NOMO-1 (cell line): ENCODE data around the gene ERN1.

Experiments
- DNase-seq, 2 experiments: peaks; one replicate each; lab custom pipeline; 2025; ENCODE audit not compliant: unreplicated experiment in 2 of 2; lab: John Stamatoyannopoulos, UW

Gene ERN1

DNA sequence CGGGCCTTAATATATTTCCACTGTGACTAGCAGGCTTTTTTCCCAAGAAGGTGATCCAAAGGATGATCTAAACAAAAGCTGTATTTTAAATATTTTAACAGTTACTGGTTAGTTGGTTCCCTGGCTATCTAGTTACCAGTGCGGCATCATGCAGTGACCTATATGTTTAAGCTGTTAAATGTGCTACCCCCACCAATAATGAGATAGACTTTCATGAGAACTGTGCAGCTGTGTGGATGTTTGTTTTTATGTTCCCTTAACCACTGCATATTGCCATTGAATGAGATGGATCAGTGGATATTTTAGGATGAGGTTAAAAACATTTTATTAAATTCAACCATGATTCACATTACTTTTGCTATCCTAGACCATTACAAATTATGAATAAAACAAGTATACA lies 16.9 kb downstream of the ERN1 start:
- DNase-seq = no peak

DNA sequence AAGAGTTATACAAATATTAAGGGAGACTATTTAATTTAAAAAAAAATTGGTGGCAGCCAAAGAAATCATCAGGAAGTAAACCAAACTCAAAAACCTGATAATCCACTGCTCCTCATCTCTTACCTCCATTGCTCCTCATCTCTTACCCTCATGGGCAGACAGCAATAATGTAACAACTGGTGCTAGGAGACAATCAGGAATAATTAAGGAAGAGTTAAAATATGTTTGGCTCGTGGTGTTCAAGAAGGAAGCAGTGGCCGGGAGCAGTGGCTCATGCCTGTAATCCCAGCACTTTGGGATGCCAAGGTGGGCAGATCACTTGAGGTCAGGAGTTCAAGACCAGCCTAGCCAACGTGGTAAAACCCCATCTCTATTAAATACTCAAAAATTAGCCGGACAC lies 18.1 kb downstream of the ERN1 start:
- no peak for DNase-seq

DNA sequence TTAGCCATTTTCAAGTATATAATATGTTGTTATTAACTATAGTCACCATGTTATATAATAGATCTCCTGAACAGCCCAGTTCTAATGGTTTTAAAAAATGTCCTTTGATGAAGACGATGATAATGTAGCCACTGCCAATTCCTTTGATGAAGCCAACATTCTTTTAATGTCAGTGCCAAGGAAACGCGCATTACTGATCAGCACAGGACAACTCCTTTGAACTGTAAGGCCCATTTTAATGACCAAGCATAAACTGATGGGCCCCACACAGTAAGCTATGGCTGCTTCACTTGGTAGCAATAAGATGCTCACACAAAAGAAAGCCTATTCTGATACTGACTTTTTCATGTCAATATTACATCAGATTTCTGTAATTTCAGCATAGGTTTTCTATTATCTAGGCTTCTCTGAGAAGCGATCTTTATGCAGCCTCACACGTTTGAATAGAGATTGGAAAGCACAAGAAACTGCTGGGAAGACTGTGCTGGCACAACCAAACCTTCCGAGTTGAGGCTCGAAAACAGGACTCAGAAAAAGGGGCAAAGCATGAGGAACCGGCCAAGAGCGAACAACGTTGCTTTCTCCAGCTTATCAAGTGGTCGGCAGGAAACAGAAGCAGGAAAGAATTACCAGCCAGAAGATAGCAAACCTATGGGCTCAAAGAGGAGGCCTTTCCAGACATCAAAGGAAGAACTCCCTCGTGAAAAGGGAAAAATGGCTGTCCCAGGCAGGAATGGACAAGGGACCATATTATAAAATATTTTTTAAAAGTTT lies 19.4 kb downstream of the ERN1 start:
- no peak for DNase-seq

DNA sequence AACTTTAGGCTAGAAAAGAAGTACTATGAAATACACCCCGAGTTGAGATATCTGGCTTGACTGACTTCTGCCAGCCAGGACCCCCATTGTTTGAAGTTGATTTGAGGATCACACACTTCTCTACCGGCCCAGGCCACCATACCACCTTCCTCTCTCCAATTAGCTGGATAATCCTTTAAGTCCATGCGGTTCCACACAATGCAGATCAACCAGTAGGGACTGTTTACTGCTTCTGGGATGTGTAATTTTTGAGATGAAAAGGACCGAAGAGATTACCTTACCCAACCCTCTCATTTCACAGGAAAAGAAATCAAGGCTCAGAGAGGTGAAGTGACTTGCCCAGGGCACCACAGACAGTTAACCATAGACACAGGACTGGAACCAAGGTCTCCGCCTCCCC lies 20.5 kb downstream of the ERN1 start:
- no peak for DNase-seq

DNA sequence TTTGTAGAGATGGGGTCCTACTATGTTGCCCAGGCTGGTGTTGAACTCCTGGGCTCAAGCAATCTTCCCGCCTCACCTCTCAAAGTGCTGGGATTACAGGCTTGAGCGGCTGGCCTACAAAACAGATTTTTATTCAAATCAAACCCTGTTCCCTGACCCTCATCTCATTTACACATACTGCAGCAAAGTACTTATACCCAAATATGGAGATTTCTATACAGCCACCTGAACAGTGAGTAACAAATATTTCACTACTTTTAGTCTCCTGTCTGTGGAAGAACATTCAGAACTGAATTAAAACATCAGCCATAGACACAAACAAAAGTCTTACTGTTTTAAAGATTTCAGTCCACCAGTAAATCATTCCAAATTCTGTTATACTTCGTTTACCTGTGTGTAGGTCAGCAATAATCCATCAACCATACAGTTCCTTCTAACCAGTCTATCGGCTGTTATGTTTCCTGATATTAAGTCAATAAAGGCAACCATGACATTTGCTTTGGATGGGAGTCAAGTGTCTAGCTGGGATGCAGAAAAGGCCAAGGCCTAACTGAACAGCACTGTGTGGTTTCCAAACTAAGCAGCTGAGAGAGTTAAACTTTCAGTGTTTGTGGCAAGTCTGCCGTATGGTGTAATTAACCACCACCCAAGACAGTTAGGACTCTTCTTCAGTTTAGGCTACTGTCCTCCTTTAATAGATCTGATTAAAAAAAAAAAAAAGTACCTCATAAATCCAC lies 22.3 kb downstream of the ERN1 start:
- DNase-seq = peak in 1 of 2 experiments; percentile 11

DNA sequence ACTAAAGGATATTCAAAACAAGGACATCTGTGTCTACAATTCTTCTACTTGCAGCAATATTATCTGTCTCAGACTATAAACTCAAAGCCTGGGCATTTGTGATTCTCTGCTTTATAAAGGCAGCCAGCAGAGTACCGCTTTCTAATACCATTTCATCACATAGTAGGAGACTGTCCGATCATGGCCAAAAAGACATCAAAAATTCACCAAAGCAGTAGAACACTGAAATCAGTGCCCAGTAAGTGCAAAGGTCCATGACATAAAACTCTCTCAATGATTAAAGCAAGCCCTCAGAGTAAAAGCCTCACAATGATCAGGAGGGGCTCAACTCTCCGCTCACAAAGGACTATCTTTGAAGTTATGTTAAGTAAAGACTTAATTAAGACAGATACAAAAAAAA lies 23.0 kb downstream of the ERN1 start:
- no peak for DNase-seq

DNA sequence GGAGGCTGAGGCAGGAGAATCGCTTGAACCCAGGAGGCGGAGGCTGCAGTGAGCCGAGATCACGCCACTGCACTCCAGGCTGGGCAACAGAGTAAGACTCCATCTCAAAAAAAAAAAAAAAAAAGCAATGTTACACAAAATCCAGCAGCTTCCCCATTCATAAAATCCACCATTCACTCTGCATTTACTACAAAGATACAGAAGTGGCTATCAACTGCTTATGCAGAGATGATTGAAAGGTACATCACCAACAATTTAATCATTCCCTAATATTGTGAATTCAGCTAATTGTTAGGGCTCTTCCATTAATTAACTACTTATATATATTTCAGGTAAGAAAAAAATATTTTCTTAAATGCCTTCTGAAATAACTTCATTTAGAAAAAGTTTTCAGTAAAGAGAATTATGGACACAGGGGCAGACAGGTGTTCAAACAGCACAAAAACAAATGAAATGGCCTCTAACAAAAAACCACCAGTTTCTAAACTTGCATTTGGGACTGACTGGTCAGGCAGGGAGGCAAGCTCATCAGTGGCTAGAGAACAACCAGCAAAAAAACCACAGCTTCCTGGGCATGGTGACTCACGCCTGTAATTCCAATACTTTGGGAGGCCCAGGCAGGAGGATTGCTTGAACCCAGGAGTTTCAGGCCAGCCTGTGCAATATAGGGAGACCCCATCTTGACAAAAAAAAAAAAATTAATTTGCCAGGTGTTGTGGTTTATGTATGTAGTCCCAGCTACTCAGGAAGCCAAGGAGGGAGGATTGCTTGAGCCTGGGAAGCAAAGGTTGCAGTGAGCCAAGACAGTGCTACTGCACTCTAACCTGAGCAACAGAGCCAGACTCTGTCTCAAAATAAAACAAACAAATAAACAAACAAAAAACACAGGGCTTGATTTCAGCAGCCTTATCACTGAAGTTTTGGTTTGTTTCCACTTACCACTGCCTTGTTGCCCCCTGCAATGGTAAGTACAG lies 26.3 kb downstream of the ERN1 start:
- peak; percentile 11 to 50 for DNase-seq

DNA sequence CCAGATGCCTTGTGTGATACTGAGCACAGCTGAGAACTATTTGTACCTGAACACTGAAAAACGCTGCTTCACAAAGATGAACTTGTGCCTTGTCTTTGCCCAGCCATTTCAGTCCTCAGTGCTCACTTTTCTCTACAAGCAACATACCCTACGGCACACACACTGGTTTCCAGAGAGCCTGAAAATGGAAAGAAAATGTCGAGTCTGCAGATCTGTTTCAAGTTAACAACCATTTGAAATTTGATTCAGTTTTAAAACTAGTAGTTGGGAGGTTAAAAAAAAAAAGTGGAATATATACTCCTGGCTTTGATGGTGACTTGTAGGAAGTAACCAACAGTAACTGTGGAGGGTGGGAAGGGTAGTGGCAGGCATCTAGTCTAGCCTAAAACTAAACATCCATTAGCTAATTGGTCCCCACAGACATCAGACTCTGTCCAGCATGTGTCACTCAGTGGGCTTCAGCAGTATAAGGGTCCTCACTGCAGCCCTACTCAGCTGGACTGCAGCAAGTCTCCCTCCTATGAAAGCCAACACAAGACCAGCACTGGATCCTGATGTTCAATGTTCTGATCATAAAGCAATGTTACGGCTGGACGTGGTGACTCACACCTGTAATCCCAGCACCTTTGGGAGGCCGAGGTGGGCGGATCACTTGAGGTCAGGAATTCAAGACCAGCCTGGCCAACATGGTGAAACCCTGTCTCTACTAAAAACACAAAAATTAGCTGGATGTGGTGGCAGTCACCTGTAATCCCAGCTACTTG lies 27.1 kb downstream of the ERN1 start:
- DNase-seq = no peak

DNA sequence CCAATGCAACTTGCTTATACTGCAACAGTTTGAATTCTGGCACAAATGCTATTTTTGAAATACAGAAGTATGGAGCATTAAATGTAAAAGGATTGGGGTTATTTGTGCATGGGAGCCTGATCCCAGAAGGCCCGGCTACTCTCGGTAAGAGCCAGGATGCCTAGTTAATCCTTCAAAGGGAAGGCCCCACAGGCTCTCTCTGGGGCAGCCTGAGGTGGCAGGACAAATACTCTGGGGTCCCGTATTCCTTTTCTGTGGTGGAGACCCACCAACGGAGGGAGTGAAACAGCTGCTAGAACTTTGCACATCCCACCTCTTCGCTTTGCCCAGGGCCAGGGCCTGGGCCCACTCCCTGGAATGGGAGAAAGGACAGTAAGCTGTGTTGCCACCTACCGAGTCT lies 30.4 kb downstream of the ERN1 start:
- no peak for DNase-seq

DNA sequence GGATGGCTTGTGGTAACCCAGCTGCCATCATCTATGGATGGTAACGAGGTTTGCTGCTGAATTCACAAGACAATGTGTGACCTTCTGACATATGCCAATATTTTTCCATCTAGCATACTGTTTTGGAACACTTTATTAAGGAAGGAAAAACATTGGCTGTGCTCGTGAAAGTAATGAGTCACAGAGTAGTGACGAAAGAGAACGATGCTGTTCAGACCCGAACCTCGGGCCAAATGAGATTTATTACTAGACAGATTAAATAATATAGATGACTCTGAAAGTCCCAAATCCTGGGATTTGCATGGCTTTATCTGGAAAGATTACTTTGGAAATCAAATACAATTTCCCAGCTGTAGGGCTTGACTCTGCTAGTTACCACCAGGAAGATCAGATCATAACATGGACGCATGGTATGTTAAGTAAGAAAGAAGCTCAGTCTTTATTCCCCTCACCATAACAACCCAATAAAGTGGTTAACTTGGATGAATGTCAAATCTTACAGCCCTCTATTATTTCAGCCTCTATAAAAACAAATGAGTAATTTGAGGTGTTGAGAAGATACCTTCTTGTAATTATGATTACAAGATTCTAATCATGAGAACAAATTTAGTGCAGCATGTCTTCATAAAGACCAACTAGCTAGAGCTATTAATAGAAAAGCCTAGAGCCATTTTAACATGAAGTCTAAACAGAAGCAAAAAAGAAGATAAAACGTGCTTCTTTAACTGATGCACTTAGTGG lies 32.6 kb downstream of the ERN1 start:
- no peak for DNase-seq

DNA sequence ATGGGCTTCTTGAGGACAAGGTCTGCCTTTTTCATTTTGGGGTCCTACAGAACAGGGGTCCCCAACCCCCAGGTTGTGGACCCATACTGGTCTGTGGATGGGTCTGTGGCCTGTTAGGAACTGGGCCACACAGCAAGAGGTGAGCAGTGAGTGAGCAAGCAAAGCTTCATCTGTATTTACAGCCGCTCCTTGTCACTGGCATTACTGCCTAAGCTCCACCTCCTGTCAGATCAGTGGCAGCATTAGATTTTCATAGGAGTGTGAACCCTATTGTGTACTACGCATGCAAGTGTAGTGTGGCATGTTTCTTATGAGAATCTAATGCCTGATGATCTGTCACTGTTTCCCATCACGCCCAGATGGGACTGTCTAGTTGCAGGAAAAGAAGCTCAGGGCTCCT lies 33.9 kb downstream of the ERN1 start:
- no peak for DNase-seq

DNA sequence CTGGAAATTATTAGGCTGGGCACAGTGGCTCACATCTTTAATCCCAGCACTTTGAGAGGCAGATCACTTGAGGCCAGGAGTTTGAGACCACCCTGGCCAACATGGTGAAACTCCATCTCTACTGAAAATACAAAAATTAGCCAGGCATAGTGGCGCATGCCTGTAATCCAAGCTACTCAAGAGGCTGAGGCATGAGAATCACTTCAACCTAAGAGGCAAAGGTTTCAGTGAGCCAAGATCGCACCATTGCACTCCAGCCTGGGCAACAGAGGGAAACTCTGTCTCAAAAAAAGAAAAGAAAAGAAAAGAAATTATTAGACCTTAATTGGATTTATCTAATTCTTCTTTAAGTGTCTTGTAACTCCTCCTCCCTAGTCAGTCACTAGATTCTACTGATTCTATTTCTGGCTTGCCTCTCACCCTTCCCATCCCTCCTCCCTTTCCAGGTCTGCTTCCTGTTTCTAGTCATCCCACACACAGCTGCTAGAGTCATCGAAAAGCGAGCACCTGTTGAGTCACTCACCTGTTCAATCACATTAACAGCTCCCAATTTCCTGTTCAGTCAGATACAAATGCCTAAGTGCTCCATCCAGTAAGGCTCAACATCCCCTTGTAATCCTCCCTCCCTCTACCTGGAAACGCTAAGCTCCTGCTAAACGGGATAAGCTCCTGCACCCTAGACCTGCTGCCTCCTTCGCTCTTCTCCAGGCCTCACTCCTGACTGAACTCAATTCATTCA lies 34.6 kb downstream of the ERN1 start:
- DNase-seq = no peak

DNA sequence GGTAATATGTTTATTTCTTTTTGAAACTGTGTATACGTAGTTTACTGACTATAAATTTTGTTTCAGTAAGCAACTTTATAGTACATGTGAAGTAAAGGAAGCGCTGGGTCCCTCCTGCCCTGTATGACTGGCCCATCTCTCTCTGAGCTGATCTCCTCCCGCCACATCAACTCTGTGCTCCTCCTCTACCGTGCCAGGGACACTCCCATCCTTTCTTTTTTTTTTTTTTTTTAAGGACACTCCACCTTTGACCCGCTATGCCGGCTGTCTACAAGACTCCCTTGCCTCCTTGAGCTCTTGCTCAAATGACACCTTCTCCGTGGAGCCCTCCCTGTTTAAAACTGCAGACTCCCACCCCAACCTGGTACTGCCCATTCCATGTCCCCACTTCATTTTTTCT lies 35.5 kb downstream of the ERN1 start:
- no peak for DNase-seq

DNA sequence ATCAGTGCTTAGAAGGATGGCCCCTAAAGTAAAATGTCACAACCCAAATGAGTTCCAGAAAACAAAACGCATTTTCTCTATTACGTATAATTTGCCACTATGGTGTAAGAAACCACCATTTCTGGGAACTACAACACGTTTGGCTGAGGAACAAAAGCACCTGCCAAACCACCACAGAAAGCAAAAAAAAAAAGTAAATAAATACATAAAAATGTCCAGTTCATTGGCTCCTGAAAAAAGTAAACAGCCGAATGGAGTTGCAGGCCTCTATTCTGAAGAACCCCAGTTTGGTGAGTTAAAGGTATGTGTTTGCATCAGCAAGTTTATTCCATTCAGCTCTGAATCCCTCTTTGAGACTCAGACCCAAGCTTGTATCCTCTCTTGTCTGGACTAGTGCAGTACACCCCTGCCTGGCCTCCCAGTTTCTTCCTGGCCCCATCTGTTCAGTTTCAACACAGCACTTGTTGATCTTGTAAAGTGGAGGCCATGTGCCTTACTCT lies 36.9 kb downstream of the ERN1 start:
- peak in 1 of 2 experiments; percentile 17 for DNase-seq

DNA sequence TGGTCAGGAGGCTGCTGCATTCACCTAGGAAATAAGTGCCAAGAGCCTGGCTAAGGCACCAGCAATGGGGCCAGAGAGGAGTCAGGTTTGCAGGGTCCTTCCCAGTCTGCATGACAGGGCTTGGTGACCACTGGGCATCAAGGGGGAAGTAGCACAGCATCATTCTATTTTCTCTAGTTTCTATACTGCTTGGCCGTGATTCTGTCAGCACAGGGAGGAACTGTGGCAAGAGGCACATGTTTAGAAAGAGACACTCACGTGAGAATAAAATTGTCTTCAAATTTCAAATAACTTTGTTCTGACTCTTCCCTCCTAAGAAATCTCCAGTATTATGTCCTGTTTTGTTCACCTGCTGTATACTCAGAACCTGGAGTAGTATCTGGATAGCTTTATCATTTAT lies 37.8 kb downstream of the ERN1 start:
- peak; percentile 71 to 87 for DNase-seq

DNA sequence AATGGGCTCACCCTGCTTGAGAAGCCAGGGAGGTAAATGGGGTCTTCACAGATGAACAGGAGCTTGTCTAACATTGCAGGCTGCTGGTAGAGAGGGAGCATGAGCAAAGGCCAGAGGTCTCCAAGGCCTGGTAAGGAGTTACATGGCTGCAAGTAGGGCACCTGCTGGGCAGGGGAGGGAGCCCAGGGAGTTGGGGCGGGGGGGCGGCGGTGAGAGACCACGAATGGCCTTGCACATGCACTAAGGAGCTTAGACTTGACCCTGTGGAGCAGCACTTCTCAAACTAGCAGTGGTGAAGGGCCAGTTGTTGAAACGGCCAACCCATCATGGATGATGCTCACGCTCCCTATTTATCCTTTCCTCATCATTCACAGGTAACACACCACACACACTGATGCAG lies 38.4 kb downstream of the ERN1 start:
- DNase-seq = no peak

DNA sequence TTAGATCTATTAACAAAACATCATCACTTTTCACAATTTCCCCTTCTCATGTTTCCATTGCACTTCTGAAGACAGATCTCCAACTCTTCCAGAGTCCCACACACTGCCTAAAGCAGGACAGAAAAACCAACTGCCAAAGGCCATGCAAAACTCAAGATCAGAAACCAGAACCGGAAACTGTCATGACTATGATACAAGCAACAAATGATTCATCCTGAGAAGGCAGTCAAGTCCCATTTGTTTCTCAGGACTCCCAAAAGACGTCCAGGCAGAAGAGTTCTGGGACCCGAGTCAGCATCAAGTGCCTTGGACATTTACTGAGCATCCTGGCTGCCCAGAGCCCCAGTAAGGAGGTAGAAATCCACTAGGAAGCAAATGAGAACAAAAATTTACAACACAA lies 38.8 kb downstream of the ERN1 start:
- peak in 1 of 2 experiments; percentile 42 for DNase-seq

DNA sequence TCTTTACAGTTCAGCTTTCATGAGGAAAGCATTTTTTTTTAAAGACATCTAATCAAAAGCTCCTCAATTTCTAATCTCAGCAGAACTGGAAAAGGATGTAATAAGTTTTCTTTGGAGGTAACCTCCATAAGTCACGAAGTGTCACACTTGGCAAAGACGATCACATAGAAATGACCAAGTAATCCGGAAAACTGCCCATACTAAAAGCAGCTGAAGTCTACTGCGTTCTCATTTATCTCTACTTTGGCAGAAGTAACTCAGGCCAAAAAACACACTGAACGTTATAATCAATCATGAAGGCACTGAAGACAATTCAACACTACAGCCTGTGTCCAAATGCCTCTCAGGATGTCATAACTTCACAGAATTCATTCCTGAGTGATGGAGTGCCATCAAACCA lies 39.8 kb downstream of the ERN1 start:
- no peak for DNase-seq
